Upper lobe of left lung (tissue), 6 donors: ENCODE results near the gene POLA2. TPM values are rescaled to one million over a fixed set of nuclear protein-coding genes. Genes with fewer than 3 reads are reported as not detected.

ENCODE experiments used
- ATAC-seq, 2 donors: fragments of 200-7000 bp; cut with Tn5 transposase; one replicate each; pipeline ENCODE4 v1.9.1; 2022; ENCODE audit warnings: mild to moderate bottlenecking in 2 of 2, moderate library complexity in 2 of 2; ENCODE audit not compliant: low FRiP score in 2 of 2
- DNase-seq, 2 donors: peaks; one replicate each; pipeline ENCODE4 v3.0.0-alpha.2; 2019 to 2020
- H3K27ac ChIP-seq, 4 donors: fragments of 200-600 bp; sonication (generic); one replicate each; pipeline ENCODE4 v1.5.1; 2016 to 2019
- H3K27me3 ChIP-seq, 4 donors: fragments of 200-600 bp; sonication (generic); one replicate each; pipeline ENCODE4 v1.5.1; 2017 to 2019
- H3K36me3 ChIP-seq, 4 donors: fragments of 200-600 bp; sonication (generic); one replicate each; pipeline ENCODE4 v1.5.1; 2016 to 2019
- H3K4me1 ChIP-seq, 4 donors: fragments of 200-600 bp; sonication (generic); one replicate each; pipeline ENCODE4 v1.5.1; 2018 to 2019
- H3K4me3 ChIP-seq, 4 donors: fragments of 200-600 bp; sonication (generic); one replicate each; pipeline ENCODE4 v1.5.1; 2017 to 2019; ENCODE audit warnings: mild to moderate bottlenecking in 2 of 4, moderate library complexity in 1 of 4
- H3K9me3 ChIP-seq, 4 donors: fragments of 200-600 bp; sonication (generic); one replicate each; pipeline ENCODE4 v1.5.1; 2018 to 2019
- EP300 ChIP-seq, 4 donors: sonication (generic); formaldehyde crosslinking; IDR thresholded peaks; one replicate each; pipeline ENCODE4 v1.5.1; 2017; ENCODE audit warnings: antibody characterized with exemption in 4 of 4, control low read depth in 2 of 4
- POLR2A ChIP-seq, 4 donors: fragments of 450-650 bp; IDR thresholded peaks; one replicate each; pipeline ENCODE4 v1.5.1; 2016 to 2017; ENCODE audit warnings: antibody characterized with exemption in 4 of 4, mild to moderate bottlenecking in 2 of 4
- POLR2AphosphoS5 ChIP-seq, 2 donors: sonication (generic); formaldehyde crosslinking; IDR thresholded peaks; one replicate each; pipeline ENCODE4 v1.5.1; 2017; ENCODE audit warnings: antibody characterized with exemption in 2 of 2
- WGBS, 2 donors: methylation state at CpG; one replicate each; pipeline ENCODE4 v1.1.5; 2017 to 2018; 5-methylcytosine and 5-hydroxymethylcytosine counted together
- total RNA-seq, 6 donors: library from RNA; depleted of rRNA in 4 of 6; stranded (reverse); fragments of >200 nt in 4 of 6; gene quantifications; one replicate each; pipeline versions ENCODE4 v1.1.0 to v1.2.1, GENCODE V29; 2016 to 2021
- TF ChIP-seq, protein P1 (sequence below), 6 experiments: fragments of 450-650 bp in 4 of 6; fragments of 200-600 bp in 2 of 6; sonication (generic) in 2 of 6; IDR thresholded peaks; one replicate each; pipeline ENCODE4 v1.5.1; 2016 to 2019; ENCODE audit warnings: antibody characterized with exemption in 6 of 6
- donor health status: DM: no; HTN: no; CAD: no; lungs with moderate emphysema.
- donor health status: DM: no; HTN: yes; CAD: no; lungs with severe emphysema.

The POLA2 gene, protein sequence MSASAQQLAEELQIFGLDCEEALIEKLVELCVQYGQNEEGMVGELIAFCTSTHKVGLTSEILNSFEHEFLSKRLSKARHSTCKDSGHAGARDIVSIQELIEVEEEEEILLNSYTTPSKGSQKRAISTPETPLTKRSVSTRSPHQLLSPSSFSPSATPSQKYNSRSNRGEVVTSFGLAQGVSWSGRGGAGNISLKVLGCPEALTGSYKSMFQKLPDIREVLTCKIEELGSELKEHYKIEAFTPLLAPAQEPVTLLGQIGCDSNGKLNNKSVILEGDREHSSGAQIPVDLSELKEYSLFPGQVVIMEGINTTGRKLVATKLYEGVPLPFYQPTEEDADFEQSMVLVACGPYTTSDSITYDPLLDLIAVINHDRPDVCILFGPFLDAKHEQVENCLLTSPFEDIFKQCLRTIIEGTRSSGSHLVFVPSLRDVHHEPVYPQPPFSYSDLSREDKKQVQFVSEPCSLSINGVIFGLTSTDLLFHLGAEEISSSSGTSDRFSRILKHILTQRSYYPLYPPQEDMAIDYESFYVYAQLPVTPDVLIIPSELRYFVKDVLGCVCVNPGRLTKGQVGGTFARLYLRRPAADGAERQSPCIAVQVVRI
- 10 to 100 TPM in 3 of 6 donors, 1 to 10 TPM in 3; 6.0 to 19.9 (median 8.7) TPM for total RNA-seq

DNA sequence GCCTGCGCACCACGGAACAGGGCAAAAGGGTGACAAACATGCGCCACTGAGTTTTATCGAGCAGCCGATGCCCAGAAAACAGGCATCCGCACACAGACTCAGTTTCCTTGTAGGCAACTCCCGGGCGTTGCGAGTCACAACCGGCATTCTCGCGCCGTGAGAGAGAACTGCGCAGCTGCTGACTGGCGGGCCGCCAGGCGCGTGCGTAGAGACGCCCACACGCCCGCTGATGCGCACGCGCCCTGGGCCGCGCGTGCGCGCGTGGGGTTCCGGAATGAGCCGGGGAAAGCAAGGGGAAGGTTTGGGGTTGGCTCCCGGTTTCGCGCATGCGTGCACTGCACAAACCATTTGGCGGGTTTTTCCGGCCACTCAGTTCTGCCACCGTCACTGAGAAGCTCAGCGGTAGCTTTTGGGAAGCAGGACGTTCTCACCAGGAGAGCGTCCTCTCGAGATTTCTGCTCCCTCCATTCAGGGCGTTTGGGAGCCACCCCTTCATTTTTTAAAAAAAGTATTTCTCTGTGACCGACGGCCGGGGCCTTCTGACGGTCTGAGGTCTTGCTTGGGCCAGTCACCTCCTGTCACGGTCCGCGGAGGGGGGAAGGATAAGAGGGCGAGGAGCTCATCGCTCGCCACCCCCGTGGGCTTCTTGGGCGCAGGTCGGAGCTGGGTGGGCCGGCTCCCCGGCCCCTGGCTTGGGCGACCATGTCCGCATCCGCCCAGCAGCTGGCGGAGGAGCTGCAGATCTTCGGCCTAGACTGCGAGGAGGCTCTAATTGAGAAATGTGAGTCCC lies at the start of gene POLA2:
Gene POLA2 (plus strand): TSS at position 372 of the 790 bp plus-strand sequence. CDS start 331 bp downstream, at position 703.
- H3K4me1 ChIP-seq, result peaks cover 12 to 29% (median 13%) of the 10 kb centered on the region in 4 donors
- H3K27me3 ChIP-seq, result no peaks in the 10 kb centered on the region
- H3K27ac ChIP-seq, result peak within 1 kb of the TSS; percentile 87 to 93 (median 90)
- ATAC-seq, result peak; percentile 96 to 98
- peak; percentile 92 to 100 for DNase-seq
- no peaks in the 10 kb centered on the region for H3K9me3 ChIP-seq
- H3K36me3 ChIP-seq, result peaks cover 0 to 1% (median 0%) of the 10 kb centered on the region in 4 donors
- WGBS, 2 donors, result 0% methylated on average over 6 to 50 of the region's 66 CpGs
- no peak for TF ChIP-seq EP300 (IDR thresholded peaks at IDR 0.05)
- peak in 3 of 4 donors; percentile 75 to 92 (median 75) for TF ChIP-seq POLR2A (IDR thresholded peaks at IDR 0.05)
- TF ChIP-seq, protein P1, sequence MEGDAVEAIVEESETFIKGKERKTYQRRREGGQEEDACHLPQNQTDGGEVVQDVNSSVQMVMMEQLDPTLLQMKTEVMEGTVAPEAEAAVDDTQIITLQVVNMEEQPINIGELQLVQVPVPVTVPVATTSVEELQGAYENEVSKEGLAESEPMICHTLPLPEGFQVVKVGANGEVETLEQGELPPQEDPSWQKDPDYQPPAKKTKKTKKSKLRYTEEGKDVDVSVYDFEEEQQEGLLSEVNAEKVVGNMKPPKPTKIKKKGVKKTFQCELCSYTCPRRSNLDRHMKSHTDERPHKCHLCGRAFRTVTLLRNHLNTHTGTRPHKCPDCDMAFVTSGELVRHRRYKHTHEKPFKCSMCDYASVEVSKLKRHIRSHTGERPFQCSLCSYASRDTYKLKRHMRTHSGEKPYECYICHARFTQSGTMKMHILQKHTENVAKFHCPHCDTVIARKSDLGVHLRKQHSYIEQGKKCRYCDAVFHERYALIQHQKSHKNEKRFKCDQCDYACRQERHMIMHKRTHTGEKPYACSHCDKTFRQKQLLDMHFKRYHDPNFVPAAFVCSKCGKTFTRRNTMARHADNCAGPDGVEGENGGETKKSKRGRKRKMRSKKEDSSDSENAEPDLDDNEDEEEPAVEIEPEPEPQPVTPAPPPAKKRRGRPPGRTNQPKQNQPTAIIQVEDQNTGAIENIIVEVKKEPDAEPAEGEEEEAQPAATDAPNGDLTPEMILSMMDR (IDR thresholded peaks at IDR 0.05), result peak in 1 of 6 experiments; percentile 25
- peak; percentile 84 to 93 for TF ChIP-seq POLR2AphosphoS5 (IDR thresholded peaks at IDR 0.05)
- H3K4me3 ChIP-seq, result peak within 1 kb of the TSS; percentile 42 to 82 (median 72)

DNA sequence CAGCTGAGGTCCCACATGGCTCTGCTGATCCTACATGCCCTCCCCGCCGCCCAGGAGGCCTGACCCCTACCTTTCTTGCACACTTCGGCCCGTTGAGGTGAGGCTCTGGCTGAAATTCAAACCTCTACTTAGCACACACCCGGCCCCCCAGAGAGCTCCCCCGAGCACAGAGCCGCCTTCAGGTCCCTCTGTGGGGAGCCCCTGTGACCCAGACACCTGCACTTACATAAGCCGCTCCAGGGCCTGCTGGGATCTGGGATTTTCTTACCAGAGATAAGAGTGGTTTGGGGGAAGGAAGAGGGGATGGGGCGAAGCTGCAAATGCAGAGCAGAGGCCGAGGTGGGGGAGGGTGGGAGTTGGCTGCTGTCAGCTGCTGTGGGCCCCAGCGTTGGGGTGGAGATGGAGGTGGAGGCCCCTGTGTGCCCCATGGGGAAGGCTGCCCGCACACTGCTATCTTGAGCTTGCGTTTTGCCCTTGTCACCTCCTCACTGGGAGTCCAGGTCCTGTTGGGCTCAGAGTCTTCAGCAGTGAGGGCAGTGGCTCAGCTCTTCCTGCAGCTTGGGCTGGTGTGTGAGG lies 49.4 kb upstream of the POLA2 start:
- H3K4me1 ChIP-seq, result peaks cover 8 to 35% (median 20%) of the 10 kb centered on the region in 4 donors
- TF ChIP-seq POLR2AphosphoS5 (IDR thresholded peaks at IDR 0.05) (no peak), POLR2A (IDR thresholded peaks at IDR 0.05) (no peak), EP300 (IDR thresholded peaks at IDR 0.05) (no peak)
- TF ChIP-seq, protein P1 (IDR thresholded peaks at IDR 0.05), result no peak
- DNase-seq (no peak), ATAC-seq (no peak)
- no peaks in the 10 kb centered on the region for H3K27me3 ChIP-seq
- peaks cover 20 to 49% (median 45%) of the 10 kb centered on the region in 4 donors for H3K36me3 ChIP-seq
- 70 to 71% methylated on average over 12 to 13 of the region's 13 CpGs for WGBS, 2 donors
- no peak overlapping the region for H3K27ac ChIP-seq
- no peak overlapping the region for H3K4me3 ChIP-seq
- H3K9me3 ChIP-seq, result no peaks in the 10 kb centered on the region

DNA sequence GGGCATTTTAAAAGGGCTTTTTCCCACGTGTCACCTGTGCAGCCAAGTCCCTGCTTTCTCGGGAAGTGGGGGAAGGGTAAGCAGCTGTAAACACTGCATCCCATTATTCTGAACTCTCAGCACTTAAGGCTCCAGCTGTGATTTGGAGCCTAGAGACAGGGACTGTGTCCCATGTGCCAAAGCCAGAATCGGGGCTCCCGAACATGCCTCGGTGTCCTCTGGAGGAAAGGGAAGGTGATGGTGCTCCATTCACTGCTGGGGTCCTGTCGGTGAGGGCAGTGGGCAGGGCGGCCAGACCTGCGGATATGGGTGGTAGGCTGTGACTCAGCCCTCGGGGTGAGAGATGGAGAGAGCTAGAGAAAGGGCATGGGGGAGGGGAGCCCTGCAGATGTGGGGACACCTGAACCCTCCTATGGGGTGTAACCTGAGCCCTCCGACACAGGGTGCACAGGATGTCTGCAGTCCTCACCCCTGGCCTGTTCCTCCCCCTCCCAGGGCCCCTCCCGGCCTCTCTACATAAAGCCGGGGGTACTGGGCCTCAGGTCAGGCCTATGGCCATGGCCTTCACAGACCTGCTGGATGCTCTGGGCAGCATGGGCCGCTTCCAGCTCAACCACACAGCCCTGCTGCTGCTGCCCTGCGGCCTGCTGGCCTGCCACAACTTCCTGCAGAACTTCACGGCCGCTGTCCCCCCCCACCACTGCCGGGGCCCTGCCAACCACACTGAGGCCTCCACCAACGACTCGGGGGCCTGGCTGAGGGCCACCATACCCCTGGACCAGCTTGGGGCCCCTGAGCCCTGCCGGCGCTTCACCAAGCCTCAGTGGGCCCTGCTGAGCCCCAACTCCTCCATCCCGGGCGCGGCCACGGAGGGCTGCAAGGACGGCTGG lies 48.2 kb upstream of the POLA2 start:
- Histone ChIP-seq H3K27ac (peak overlapping the region in 1 of 4 donors; percentile 23), H3K4me1 (peaks cover 6 to 26% (median 14%) of the 10 kb centered on the region in 4 donors), H3K27me3 (no peaks in the 10 kb centered on the region), H3K9me3 (no peaks in the 10 kb centered on the region), H3K4me3 (no peak overlapping the region), H3K36me3 (peaks cover 20 to 38% (median 36%) of the 10 kb centered on the region in 4 donors)
- DNase-seq (peak in 1 of 2 donors; percentile 83), ATAC-seq (peak in 1 of 2 donors; percentile 21)
- 36 to 47% methylated on average over 9 to 24 of the region's 26 CpGs for WGBS, 2 donors
- TF ChIP-seq POLR2A (IDR thresholded peaks at IDR 0.05), result no peak
- TF ChIP-seq, protein P1 (IDR thresholded peaks at IDR 0.05), result no peak
- TF ChIP-seq EP300 (IDR thresholded peaks at IDR 0.05), result no peak
- no peak for TF ChIP-seq POLR2AphosphoS5 (IDR thresholded peaks at IDR 0.05)
